Cardiac muscle cell (in vitro differentiated cells and primary cell): ENCODE data around the gene DNAJC16. TPM values are rescaled to one million over a fixed set of nuclear protein-coding genes. Genes with fewer than 3 reads are reported as not detected.

ENCODE experiments used
- DNase-seq, 2 donors: peaks; one replicate each; pipeline versions ENCODE4 v3.0.0 to v3.0.0-alpha.2; 2010 to 2017; ENCODE audit warnings: low read depth in 1 of 2, low spot score in 1 of 2
- H3K27ac ChIP-seq: fragments of 200-600 bp; sonication (generic); 2 replicates; pipeline ENCODE4 v1.5.1; 2016
- H3K27me3 ChIP-seq: fragments of 200-600 bp; sonication (generic); 2 replicates; pipeline ENCODE4 v1.6.0; 2016; ENCODE audit warnings: control low read depth
- H3K36me3 ChIP-seq: fragments of 200-600 bp; sonication (generic); 2 replicates; pipeline ENCODE4 v1.5.1; 2016; ENCODE audit warnings: control low read depth
- H3K4me1 ChIP-seq: fragments of 200-600 bp; sonication (generic); 2 replicates; pipeline ENCODE4 v1.8.1; 2017; ENCODE audit warnings: low read depth, mild to moderate bottlenecking, mixed run types
- H3K4me3 ChIP-seq: fragments of 200-600 bp; sonication (generic); 2 replicates; pipeline ENCODE4 v1.5.1; 2016; ENCODE audit warnings: mild to moderate bottlenecking
- H3K9me3 ChIP-seq: fragments of 200-600 bp; sonication (generic); 2 replicates; pipeline ENCODE4 v1.5.1; 2017; ENCODE audit warnings: low read depth, mild to moderate bottlenecking, control low read depth
- CTCF ChIP-seq: IDR thresholded peaks from 2 replicates; pipeline ENCODE4 v1.5.1; 2012; ENCODE audit warnings: low read depth, mild to moderate bottlenecking, low read length
- polyA plus RNA-seq: library from polyadenylated mRNA; unstranded; fragments of >200 nt; fragmentation: Nextera tagmentation; extraction: Ambion mirVana; gene quantifications from 2 replicates; pipeline ENCODE4 v1.2.1, GENCODE V29; 2016
- total RNA-seq: library from RNA; depleted of rRNA; stranded (reverse); fragments of >200 nt; gene quantifications from 2 replicates; pipeline ENCODE4 v1.2.3, GENCODE V29; 2016

The DNAJC16 gene
- total and polyA plus RNA-seq, 2 experiments from 2014 or later: 9.4 to 17.8 TPM

GRCh38 chr1:15492596-15492995 is 34.1 kb upstream of the DNAJC16 start:
- no peaks in the 10 kb centered on the region for H3K9me3 ChIP-seq
- no peaks in the 10 kb centered on the region for H3K27me3 ChIP-seq
- H3K4me3 ChIP-seq: no peak overlapping the region
- peak overlapping the region; percentile 95 for H3K27ac ChIP-seq
- DNase-seq: peak in 1 of 2 donors; percentile 93
- TF ChIP-seq CTCF: no peak
- peaks cover 4% of the 10 kb centered on the region for H3K36me3 ChIP-seq
- H3K4me1 ChIP-seq: peaks cover 41% of the 10 kb centered on the region

- H3K36me3 ChIP-seq: peaks cover 4% of the 10 kb centered on the region
- H3K4me1 ChIP-seq: peaks cover 35% of the 10 kb centered on the region
- no peak for DNase-seq
- no peaks in the 10 kb centered on the region for H3K9me3 ChIP-seq
- no peaks in the 10 kb centered on the region for H3K27me3 ChIP-seq
- peak overlapping the region; percentile 95 for H3K27ac ChIP-seq
- H3K4me3 ChIP-seq: no peak overlapping the region
- no peak for TF ChIP-seq CTCF
Measured at GRCh38 chr1:15493869-15494390, 32.7 kb upstream of the DNAJC16 start.

DNA sequence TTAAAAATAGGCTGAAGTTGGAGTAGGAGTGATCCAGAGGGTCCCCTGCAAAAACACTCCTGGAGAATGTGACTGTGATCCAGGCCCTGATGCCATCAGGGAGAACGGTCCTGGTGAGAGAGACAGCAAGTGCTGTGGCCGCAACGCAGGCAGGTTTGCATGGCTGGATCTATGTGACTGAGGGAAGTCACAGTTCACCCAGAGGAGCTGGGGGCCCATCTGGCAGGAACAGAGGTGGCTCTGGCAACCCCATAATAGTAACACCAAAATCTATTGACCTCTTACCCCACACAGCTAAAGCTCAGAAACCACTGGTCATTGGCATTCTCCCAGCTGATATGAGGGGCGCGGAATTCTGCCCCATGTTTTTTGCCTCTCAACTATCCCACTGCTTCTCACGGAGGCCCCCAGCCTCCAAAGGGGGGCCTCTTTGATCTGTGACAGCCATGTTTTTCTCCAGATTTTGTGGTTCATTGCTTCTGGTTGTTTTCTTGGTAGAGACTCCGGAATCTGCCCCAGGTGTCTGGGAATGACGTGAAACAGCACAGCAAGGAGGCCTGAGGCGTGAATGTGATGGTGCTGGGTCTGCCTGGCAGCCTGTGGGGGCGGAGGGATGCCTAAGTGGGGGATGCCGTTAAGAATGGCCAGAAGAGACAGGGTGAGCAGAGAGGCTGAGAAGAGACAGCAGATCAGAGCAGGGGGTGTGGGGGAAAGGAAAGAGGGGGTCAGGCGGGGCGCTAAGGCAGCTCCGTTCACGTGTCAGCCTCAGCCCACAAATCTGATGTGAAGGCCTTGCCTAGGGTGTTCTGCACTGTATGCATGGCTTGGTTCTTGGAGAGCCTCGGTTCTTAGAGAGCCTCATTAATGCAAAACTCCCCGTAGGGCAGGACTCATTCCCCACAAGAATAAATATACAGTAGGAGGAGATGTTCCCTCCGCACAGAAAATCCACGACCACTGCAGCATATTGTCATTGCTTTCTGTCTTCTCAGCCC is 26.2 kb upstream of the DNAJC16 start:
- Histone ChIP-seq H3K9me3 (no peaks in the 10 kb centered on the region), H3K4me3 (no peak overlapping the region), H3K27me3 (no peaks in the 10 kb centered on the region), H3K36me3 (peaks cover 10% of the 10 kb centered on the region), H3K4me1 (peaks cover 31% of the 10 kb centered on the region), H3K27ac (peak overlapping the region; percentile 81)
- DNase-seq: no peak
- TF ChIP-seq CTCF: no peak

GRCh38 chr1:15501208-15502032 is 25.2 kb upstream of the DNAJC16 start:
- Histone ChIP-seq H3K4me3 (no peak overlapping the region), H3K36me3 (peaks cover 14% of the 10 kb centered on the region), H3K9me3 (no peaks in the 10 kb centered on the region), H3K4me1 (peaks cover 31% of the 10 kb centered on the region), H3K27ac (peak overlapping the region; percentile 81), H3K27me3 (no peaks in the 10 kb centered on the region)
- TF ChIP-seq CTCF: peak; percentile 82
- peak; percentile 64 to 83 for DNase-seq

GRCh38 chr1:15504436-15504835 is 22.2 kb upstream of the DNAJC16 start:
- Histone ChIP-seq H3K27ac (peak overlapping the region; percentile 28), H3K9me3 (no peaks in the 10 kb centered on the region), H3K27me3 (no peaks in the 10 kb centered on the region), H3K36me3 (peaks cover 12% of the 10 kb centered on the region), H3K4me1 (peaks cover 52% of the 10 kb centered on the region), H3K4me3 (no peak overlapping the region)
- no peak for TF ChIP-seq CTCF
- no peak for DNase-seq
